WTC11 (cell line): Measurements from ENCODE around the gene GNAL. TPM values are rescaled to one million over a fixed set of nuclear protein-coding genes. Genes with fewer than 3 reads are reported as not detected.

Source experiments
- ATAC-seq: fragments of 200-7000 bp; cut with Tn5 transposase; 2 replicates; pipeline ENCODE4 v1.10.0; 2021; ENCODE audit warnings: mild to moderate bottlenecking, moderate library complexity
- CTCF ChIA-PET: fragments of 300-600 bp; sonication (Branson Sonifier 250); formaldehyde crosslinking; loops from one replicate; lab custom pipeline; 2021; ENCODE audit warnings: antibody characterized with exemption; lab: Charles Lee
- POLR2A ChIA-PET: fragments of 350-600 bp; sonication (Branson Sonifier 250); formaldehyde crosslinking; loops from one replicate; lab custom pipeline; 2021; ENCODE audit warnings: antibody characterized with exemption; lab: Charles Lee
- DNase-seq: peaks from one replicate; pipeline ENCODE4 v3.0.0; 2021; ENCODE audit warnings: low spot score
- H3K27ac Mint-ChIP-seq: 2 replicates; pipeline ENCODE4 v1.8.0; 2021; ENCODE audit warnings: mixed read lengths
- H3K27me3 Mint-ChIP-seq: 2 replicates; pipeline ENCODE4 v1.8.0; 2021; ENCODE audit warnings: low read depth, mild to moderate bottlenecking, moderate library complexity, mixed read lengths
- H3K36me3 Mint-ChIP-seq: 2 replicates; pipeline ENCODE4 v1.8.0; 2021; ENCODE audit warnings: mixed read lengths
- H3K4me1 Mint-ChIP-seq: 2 replicates; pipeline ENCODE4 v1.8.0; 2022; ENCODE audit warnings: mixed read lengths
- H3K4me3 Mint-ChIP-seq: 2 replicates; pipeline ENCODE4 v1.8.0; 2021; ENCODE audit warnings: mild to moderate bottlenecking, moderate library complexity, mixed read lengths
- H3K9me3 Mint-ChIP-seq: 2 replicates; pipeline ENCODE4 v1.8.0; 2021; ENCODE audit warnings: mixed read lengths
- ARID4B ChIP-seq: sonication (generic); formaldehyde crosslinking; IDR thresholded peaks from 2 replicates; pipeline ENCODE4 v1.8.0; 2023; ENCODE audit warnings: missing genetic modification reagents, mild to moderate bottlenecking, borderline replicate concordance
- CREB1 ChIP-seq: sonication (generic); formaldehyde crosslinking; IDR thresholded peaks from 2 replicates; pipeline ENCODE4 v1.8.0; 2023; ENCODE audit warnings: mild to moderate bottlenecking, missing genetic modification reagents
- CTCF ChIP-seq: fragments of 200-600 bp; IDR thresholded peaks from 2 replicates; pipeline ENCODE4 v1.8.0; 2022; ENCODE audit warnings: antibody characterized with exemption
- E2F4 ChIP-seq: sonication (generic); formaldehyde crosslinking; IDR thresholded peaks from 2 replicates; pipeline ENCODE4 v1.8.1; 2022; ENCODE audit warnings: low read depth, mild to moderate bottlenecking, moderate library complexity, missing genetic modification reagents, borderline replicate concordance
- GABPB1 ChIP-seq: sonication (generic); formaldehyde crosslinking; IDR thresholded peaks from 2 replicates; pipeline ENCODE4 v1.8.1; 2023; ENCODE audit warnings: mild to moderate bottlenecking, missing genetic modification reagents
- IRF2 ChIP-seq: sonication (generic); formaldehyde crosslinking; IDR thresholded peaks from 2 replicates; pipeline ENCODE4 v1.8.0; 2022; ENCODE audit warnings: low read depth, missing genetic modification reagents, borderline replicate concordance
- NFE2L1 ChIP-seq: sonication (generic); formaldehyde crosslinking; IDR thresholded peaks from 2 replicates; pipeline ENCODE4 v1.8.1; 2023; ENCODE audit warnings: missing genetic modification reagents
- NFYB ChIP-seq: sonication (generic); formaldehyde crosslinking; conservative IDR thresholded peaks from 2 replicates; pipeline ENCODE4 v1.8.0; 2022; ENCODE audit warnings: low read depth, missing genetic modification reagents
- SMAD3 ChIP-seq: sonication (generic); formaldehyde crosslinking; IDR thresholded peaks from 2 replicates; pipeline ENCODE4 v1.8.0; 2022; ENCODE audit warnings: missing genetic modification reagents, mild to moderate bottlenecking, borderline replicate concordance
- TEAD1 ChIP-seq: sonication (generic); formaldehyde crosslinking; IDR thresholded peaks from 2 replicates; pipeline ENCODE4 v1.8.0; 2022; ENCODE audit warnings: mild to moderate bottlenecking, missing genetic modification reagents
- ZNF263 ChIP-seq: sonication (generic); formaldehyde crosslinking; IDR thresholded peaks from 2 replicates; pipeline ENCODE4 v1.8.1; 2022; ENCODE audit warnings: low read depth, mild to moderate bottlenecking, moderate library complexity, missing genetic modification reagents
- ZNF317 ChIP-seq: sonication (generic); formaldehyde crosslinking; IDR thresholded peaks from 2 replicates; pipeline ENCODE4 v1.8.1; 2023; ENCODE audit warnings: low read depth, mild to moderate bottlenecking, moderate library complexity, missing genetic modification reagents, borderline replicate concordance
- ZNF416 ChIP-seq: fragments of 250-450 bp; sonication (Bioruptor Pico); IDR thresholded peaks from 2 replicates; pipeline ENCODE4 v1.9.0; 2021; ENCODE audit warnings: mild to moderate bottlenecking, inconsistent platforms
- ZNF512 ChIP-seq: sonication (generic); formaldehyde crosslinking; IDR thresholded peaks from 2 replicates; pipeline ENCODE4 v1.8.1; 2022; ENCODE audit warnings: missing genetic modification reagents, borderline replicate concordance
- ZNF532 ChIP-seq: fragments of 250-450 bp; sonication (Bioruptor Pico); IDR thresholded peaks from 2 replicates; pipeline ENCODE4 v1.9.0; 2021; ENCODE audit warnings: mild to moderate bottlenecking, borderline replicate concordance
- total RNA-seq: library from RNA; stranded (reverse); gene quantifications from 3 replicates; pipeline ENCODE4 v1.2.3, GENCODE V29; 2021
- TF ChIP-seq, protein P1 (sequence below): sonication (generic); formaldehyde crosslinking; IDR thresholded peaks from 2 replicates; pipeline ENCODE4 v1.8.1; 2023; ENCODE audit warnings: mild to moderate bottlenecking, missing genetic modification reagents, moderate library complexity
- TF ChIP-seq, protein P2 (sequence below): sonication (generic); formaldehyde crosslinking; IDR thresholded peaks from 2 replicates; pipeline ENCODE4 v1.8.1; 2022; ENCODE audit warnings: low read depth, missing genetic modification reagents, borderline replicate concordance

The GNAL gene
- total RNA-seq, 1 experiment from 2014 or later: 22.3 TPM

DNA sequence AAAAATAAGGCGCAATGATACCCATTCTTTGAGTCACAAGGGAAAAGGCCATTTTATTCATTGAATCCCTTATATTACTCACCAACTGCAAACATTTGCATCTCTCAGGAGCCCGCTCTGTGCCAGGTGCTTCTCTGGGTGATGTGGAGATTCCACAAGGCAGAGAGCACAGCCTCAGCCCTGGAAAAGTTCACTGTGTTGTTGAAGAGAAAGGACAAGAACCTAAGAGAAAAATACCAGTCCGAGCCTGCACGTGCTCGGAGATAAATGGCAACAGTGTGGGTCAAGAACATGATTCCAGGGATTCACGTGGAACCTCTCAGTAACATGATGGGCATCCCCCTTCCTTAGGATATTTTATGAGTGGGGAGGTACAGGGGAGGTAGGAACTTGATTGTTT, 11.8 kb downstream of the GNAL start (continued):
- TF ChIP-seq ARID4B: no peak
- no peak for TF ChIP-seq E2F4 (CRISPR knock-in tag)
- no peak for TF ChIP-seq ZNF416 (CRISPR knock-in tag)
- TF ChIP-seq NFYB (CRISPR knock-in tag): no peak
- TF ChIP-seq IRF2 (CRISPR knock-in tag): no peak
- no peak for TF ChIP-seq GABPB1 (CRISPR knock-in tag)
- TF ChIP-seq ZNF263 (CRISPR knock-in tag): no peak

DNA sequence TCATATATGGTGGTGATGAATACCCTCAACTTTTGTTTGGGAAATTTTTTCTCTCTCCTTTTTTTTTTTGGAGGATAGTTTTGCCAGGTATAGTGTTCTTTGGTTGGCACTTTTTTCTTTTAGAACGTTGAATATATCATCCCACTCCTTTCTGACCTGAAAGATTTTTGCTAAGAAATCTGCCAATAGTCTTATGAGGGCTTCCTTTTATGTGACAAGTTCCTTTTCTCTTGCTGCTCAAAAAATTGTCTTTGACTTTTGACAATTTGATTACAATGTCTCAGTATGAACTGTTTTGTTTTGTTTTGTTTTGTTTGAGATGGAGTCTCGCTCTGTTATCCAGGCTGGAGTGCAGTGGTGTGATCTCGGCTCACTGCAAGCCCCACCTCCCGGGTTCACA, 21.5 kb downstream of the GNAL start:
- ChIA-PET CTCF (no interaction called here), POLR2A (interaction anchor here (1.4 kb wide), 1 partner anchor 21 kb away, joined by 4 read pairs; the partner anchor contains the start of gene GNAL)
- no peak for DNase-seq
- no peak for ATAC-seq
- no peak overlapping the region for H3K27ac Mint-ChIP-seq
- peaks cover 5% of the 10 kb centered on the region; the same call in 1 of the 2 replicates for H3K27me3 Mint-ChIP-seq
- no peak overlapping the region for H3K4me3 Mint-ChIP-seq
- TF ChIP-seq, protein P1, sequence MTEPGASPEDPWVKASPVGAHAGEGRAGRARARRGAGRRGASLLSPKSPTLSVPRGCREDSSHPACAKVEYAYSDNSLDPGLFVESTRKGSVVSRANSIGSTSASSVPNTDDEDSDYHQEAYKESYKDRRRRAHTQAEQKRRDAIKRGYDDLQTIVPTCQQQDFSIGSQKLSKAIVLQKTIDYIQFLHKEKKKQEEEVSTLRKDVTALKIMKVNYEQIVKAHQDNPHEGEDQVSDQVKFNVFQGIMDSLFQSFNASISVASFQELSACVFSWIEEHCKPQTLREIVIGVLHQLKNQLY (CRISPR knock-in tag): no peak
- TF ChIP-seq CTCF (no peak), ZNF512 (CRISPR knock-in tag) (no peak), IRF2 (CRISPR knock-in tag) (no peak)
- H3K4me1 Mint-ChIP-seq: peaks cover 38% of the 10 kb centered on the region
- peaks cover 14% of the 10 kb centered on the region for H3K36me3 Mint-ChIP-seq
- H3K9me3 Mint-ChIP-seq: peaks cover 26% of the 10 kb centered on the region

DNA sequence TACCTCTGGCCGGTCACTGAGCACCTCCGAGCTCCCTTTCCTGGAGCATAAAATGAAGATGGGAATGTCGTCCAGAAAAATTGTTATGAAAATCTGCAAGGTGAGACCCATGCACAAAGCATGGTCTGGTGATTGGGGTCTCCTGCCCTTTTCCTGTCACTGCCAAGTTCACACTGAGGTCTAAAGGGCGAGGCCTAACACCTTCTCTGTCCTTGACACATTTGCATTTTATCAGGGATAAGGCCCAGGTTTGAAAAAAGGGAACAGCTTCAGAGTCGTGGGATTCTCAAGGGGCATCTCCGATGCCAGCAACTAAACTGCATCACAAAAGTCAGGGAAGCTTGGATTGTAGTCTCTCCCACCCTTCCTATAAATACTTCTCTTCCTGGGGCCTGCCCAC, 24.7 kb downstream of the GNAL start:
- ATAC-seq (peak; percentile 38), DNase-seq (no peak)
- H3K36me3 Mint-ChIP-seq: peaks cover 26% of the 10 kb centered on the region
- ChIA-PET POLR2A (no interaction called here), CTCF (interaction anchor here (0.9 to 2.2 kb wide), 4 partner anchors 15 to 282 kb away, joined by 3 to 8 read pairs (median 5); no protein-coding TSS in a partner anchor)
- H3K4me3 Mint-ChIP-seq: peak overlapping the region; percentile 18
- 0 out of 2 replicates have a peak overlapping the region, but pooled peaks have one; percentile 46 for H3K27ac Mint-ChIP-seq
- H3K4me1 Mint-ChIP-seq: peaks cover 39% of the 10 kb centered on the region
- peaks cover 5% of the 10 kb centered on the region for H3K27me3 Mint-ChIP-seq
- H3K9me3 Mint-ChIP-seq: peaks cover 37% of the 10 kb centered on the region
- no peak for TF ChIP-seq NFE2L1 (CRISPR knock-in tag)
- TF ChIP-seq, protein P2, sequence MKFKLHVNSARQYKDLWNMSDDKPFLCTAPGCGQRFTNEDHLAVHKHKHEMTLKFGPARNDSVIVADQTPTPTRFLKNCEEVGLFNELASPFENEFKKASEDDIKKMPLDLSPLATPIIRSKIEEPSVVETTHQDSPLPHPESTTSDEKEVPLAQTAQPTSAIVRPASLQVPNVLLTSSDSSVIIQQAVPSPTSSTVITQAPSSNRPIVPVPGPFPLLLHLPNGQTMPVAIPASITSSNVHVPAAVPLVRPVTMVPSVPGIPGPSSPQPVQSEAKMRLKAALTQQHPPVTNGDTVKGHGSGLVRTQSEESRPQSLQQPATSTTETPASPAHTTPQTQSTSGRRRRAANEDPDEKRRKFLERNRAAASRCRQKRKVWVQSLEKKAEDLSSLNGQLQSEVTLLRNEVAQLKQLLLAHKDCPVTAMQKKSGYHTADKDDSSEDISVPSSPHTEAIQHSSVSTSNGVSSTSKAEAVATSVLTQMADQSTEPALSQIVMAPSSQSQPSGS (CRISPR knock-in tag): no peak
- no peak for TF ChIP-seq ZNF317
- no peak for TF ChIP-seq CREB1 (CRISPR knock-in tag)
- no peak for TF ChIP-seq SMAD3
- no peak for TF ChIP-seq TEAD1 (CRISPR knock-in tag)
- TF ChIP-seq ZNF532 (CRISPR knock-in tag): no peak
